ENCODE measurements around the gene BMF. TPM values are rescaled to one million over a fixed set of nuclear protein-coding genes. Genes with fewer than 3 reads are reported as not detected.
A peak's percentile ranks its signal among the peaks of the same experiment; 100 is the strongest.

Gene BMF
- total and polyA plus RNA-seq, 2 donors (not counting 1 experiment from before 2014, with no cell fraction given) = 2.2 to 8.6 TPM

DNA sequence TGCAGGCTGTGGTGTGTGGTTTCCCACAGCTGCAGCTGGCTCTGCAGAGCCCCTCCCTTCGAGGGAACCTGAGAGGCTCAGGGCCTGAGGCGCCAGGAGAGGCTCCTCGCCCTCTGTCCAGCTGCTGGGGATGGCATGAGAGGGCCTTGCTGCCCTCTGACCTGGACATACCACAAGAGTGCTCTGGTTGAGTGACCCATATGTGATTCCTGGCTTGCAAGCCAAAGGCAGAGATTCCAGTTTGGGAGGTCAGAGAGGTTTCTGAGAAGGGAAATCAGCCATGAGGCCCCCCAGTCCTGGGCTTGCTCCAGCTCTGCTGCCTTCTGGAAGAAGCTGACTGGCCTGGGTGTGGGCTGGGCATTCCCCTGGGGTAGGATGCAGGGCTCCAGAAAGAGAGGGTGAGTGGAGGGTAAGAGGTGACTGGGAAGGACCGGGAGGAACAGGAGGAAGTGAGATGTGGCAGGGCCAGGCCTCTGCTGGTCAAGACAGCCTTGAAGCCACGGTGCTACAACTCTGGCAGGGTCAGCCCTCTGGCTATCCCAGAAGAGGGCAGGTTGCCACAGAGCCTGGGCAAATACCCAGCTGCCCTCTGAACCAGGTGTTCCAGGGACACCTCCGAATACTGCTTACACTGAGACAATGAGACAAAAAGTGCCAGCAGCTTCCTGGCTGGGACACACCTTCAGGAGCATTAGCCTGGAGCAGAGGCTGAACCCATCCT lies 53.7 kb downstream of the BMF start:
- no peaks in the 10 kb centered on the region for H3K27me3 ChIP-seq (ENCODE audit: control insufficient read depth, insufficient read depth, low read length)
- no peak overlapping the region for H3K4me3 ChIP-seq (replicated peaks in 1 of 4; ENCODE audit: control extremely low read depth in 1 of 4, insufficient read depth in 1 of 4, low read depth in 3 of 4, low read length in 4 of 4)
- no peak overlapping the region for H3K27ac ChIP-seq (ENCODE audit: insufficient read depth, low read length)
- H3K4me2 ChIP-seq (ENCODE audit: extremely low read depth, insufficient read depth, low read length) = no peak overlapping the region
- H3K36me3 ChIP-seq (ENCODE audit: control insufficient read depth, insufficient read depth, low read length) = no peaks in the 10 kb centered on the region
- no peaks in the 10 kb centered on the region for H3K79me2 ChIP-seq (ENCODE audit: control insufficient read depth, insufficient read depth, low read length)
- H3K4me1 ChIP-seq (ENCODE audit: control insufficient read depth, extremely low read depth, insufficient read depth, low read length) = peaks cover 19% of the 10 kb centered on the region
- H4K20me1 ChIP-seq (ENCODE audit: control insufficient read depth, extremely low read depth, insufficient read depth, low read length) = no peaks in the 10 kb centered on the region
- no peak overlapping the region for H2AFZ ChIP-seq (ENCODE audit: low read length)
- TF ChIP-seq CTCF (conservative IDR thresholded peaks at IDR 0.05 in 1 of 2, IDR thresholded peaks at IDR 0.05 in 1 of 2; ENCODE audit: low read depth in 1 of 2, low read length in 2 of 2) = no peak
- no peak for TF ChIP-seq EZH2 (IDR thresholded peaks at IDR 0.05; ENCODE audit: low read length, missing control alignments)
- no peak overlapping the region for H3K9ac ChIP-seq (ENCODE audit: insufficient read depth, low read length)
- no peaks in the 10 kb centered on the region for H3K9me3 ChIP-seq (ENCODE audit: control insufficient read depth, insufficient read depth, low read depth, low read length)
- DNase-seq (ENCODE audit: low read depth in 2 of 2) = peak; percentile 67

DNA sequence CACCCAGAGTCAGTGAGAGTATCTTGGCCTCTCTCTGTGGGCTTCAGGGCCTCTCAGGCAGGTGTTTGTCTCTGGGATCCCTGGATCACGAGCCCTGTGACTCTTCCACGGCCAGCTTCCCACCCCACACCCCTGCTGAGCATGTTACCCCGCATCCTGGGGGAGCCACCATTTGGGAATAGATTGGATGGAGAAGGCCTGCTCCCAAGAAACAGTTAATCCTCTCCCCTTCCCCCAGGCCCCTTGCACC lies 54.1 kb downstream of the BMF start:
- Histone ChIP-seq H4K20me1 (ENCODE audit: control insufficient read depth, extremely low read depth, insufficient read depth, low read length) (no peaks in the 10 kb centered on the region), H3K9ac (ENCODE audit: insufficient read depth, low read length) (no peak overlapping the region), H3K27me3 (ENCODE audit: control insufficient read depth, insufficient read depth, low read length) (no peaks in the 10 kb centered on the region), H3K9me3 (ENCODE audit: control insufficient read depth, insufficient read depth, low read depth, low read length) (no peaks in the 10 kb centered on the region), H2AFZ (ENCODE audit: low read length) (no peak overlapping the region), H3K4me1 (ENCODE audit: control insufficient read depth, extremely low read depth, insufficient read depth, low read length) (peaks cover 19% of the 10 kb centered on the region), H3K79me2 (ENCODE audit: control insufficient read depth, insufficient read depth, low read length) (no peaks in the 10 kb centered on the region), H3K4me3 (replicated peaks in 1 of 4; ENCODE audit: control extremely low read depth in 1 of 4, insufficient read depth in 1 of 4, low read depth in 3 of 4, low read length in 4 of 4) (no peak overlapping the region), H3K36me3 (ENCODE audit: control insufficient read depth, insufficient read depth, low read length) (no peaks in the 10 kb centered on the region), H3K4me2 (ENCODE audit: extremely low read depth, insufficient read depth, low read length) (no peak overlapping the region), H3K27ac (ENCODE audit: insufficient read depth, low read length) (peak overlapping the region; percentile 12)
- TF ChIP-seq EZH2 (IDR thresholded peaks at IDR 0.05; ENCODE audit: low read length, missing control alignments) (no peak), CTCF (conservative IDR thresholded peaks at IDR 0.05 in 1 of 2, IDR thresholded peaks at IDR 0.05 in 1 of 2; ENCODE audit: low read depth in 1 of 2, low read length in 2 of 2) (no peak)
- DNase-seq (ENCODE audit: low read depth in 2 of 2) = no peak

GRCh38 chr15:40053831-40054604 lies 54.7 kb downstream of the BMF start:
- Histone ChIP-seq H3K4me3 (replicated peaks in 1 of 4; ENCODE audit: control extremely low read depth in 1 of 4, insufficient read depth in 1 of 4, low read depth in 3 of 4, low read length in 4 of 4) (no peak overlapping the region), H4K20me1 (ENCODE audit: control insufficient read depth, extremely low read depth, insufficient read depth, low read length) (no peaks in the 10 kb centered on the region), H3K27ac (ENCODE audit: insufficient read depth, low read length) (peak overlapping the region; percentile 12), H3K9ac (ENCODE audit: insufficient read depth, low read length) (no peak overlapping the region), H2AFZ (ENCODE audit: low read length) (no peak overlapping the region), H3K4me1 (ENCODE audit: control insufficient read depth, extremely low read depth, insufficient read depth, low read length) (peaks cover 19% of the 10 kb centered on the region), H3K4me2 (ENCODE audit: extremely low read depth, insufficient read depth, low read length) (no peak overlapping the region), H3K27me3 (ENCODE audit: control insufficient read depth, insufficient read depth, low read length) (no peaks in the 10 kb centered on the region), H3K79me2 (ENCODE audit: control insufficient read depth, insufficient read depth, low read length) (no peaks in the 10 kb centered on the region), H3K9me3 (ENCODE audit: control insufficient read depth, insufficient read depth, low read depth, low read length) (no peaks in the 10 kb centered on the region), H3K36me3 (ENCODE audit: control insufficient read depth, insufficient read depth, low read length) (no peaks in the 10 kb centered on the region)
- peak in 1 of 2 donors; percentile 27 for DNase-seq (ENCODE audit: low read depth in 2 of 2)
- TF ChIP-seq CTCF (conservative IDR thresholded peaks at IDR 0.05 in 1 of 2, IDR thresholded peaks at IDR 0.05 in 1 of 2; ENCODE audit: low read depth in 1 of 2, low read length in 2 of 2) (no peak), EZH2 (IDR thresholded peaks at IDR 0.05; ENCODE audit: low read length, missing control alignments) (no peak)

Data from fibroblast of lung (primary cell).